ENCODE measurements around the gene DPYSL3.
A peak's percentile ranks its signal among the peaks of the same experiment; 100 is the strongest.

DPYSL3 gene

DNA sequence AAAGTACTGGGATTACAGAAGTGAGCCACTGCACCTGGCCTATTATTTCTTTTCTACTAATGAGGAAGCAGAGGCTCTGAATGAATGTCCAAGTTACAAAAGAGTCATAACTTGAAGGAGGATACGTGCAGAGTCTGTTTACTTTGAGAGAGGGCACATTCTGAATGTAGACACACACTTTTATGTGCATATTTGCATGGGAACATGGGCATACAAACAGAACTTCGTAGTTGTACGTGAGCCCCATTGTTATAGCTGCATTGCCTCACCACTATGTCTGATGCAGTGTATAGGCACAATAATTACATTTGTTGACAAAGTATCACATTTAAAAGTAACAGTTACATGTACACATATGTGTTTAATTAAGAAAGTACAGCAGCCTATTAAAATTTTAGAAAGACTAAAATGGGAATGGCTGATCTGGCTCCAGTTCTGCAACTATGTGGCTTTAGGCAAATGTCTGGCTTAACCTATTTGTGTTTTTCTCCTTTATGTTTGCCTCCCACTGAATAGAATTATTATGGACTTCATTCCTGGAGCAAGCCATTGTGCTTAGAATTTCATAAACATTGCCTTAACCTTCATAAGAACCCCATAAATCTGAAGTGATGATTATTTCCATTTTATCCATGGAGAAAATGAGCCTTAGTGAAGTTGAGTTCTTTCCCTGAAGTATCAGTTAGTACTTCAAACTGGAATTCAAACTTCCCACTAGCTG lies 3.0 kb upstream of the DPYSL3 start:
- no peak for DNase-seq

DNA sequence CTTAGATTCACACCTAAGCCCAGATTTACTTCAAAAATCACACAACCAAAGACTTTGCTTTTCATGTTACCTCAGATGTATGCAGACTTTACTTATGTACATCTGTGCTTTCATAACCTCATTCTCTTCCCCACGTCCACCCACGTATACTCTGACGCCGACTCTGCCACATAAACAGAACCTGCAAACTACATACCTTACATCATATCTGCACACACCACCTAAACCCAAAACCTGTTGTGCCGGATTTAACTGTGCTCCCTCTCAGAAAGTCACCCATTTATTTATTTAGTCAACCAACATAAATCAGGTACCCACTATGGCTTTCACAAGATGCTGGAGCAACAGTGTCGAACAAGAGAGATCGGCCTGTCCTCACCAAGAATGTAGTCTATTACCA lies 1.0 kb upstream of the DPYSL3 start:
- no peak for DNase-seq

DNA sequence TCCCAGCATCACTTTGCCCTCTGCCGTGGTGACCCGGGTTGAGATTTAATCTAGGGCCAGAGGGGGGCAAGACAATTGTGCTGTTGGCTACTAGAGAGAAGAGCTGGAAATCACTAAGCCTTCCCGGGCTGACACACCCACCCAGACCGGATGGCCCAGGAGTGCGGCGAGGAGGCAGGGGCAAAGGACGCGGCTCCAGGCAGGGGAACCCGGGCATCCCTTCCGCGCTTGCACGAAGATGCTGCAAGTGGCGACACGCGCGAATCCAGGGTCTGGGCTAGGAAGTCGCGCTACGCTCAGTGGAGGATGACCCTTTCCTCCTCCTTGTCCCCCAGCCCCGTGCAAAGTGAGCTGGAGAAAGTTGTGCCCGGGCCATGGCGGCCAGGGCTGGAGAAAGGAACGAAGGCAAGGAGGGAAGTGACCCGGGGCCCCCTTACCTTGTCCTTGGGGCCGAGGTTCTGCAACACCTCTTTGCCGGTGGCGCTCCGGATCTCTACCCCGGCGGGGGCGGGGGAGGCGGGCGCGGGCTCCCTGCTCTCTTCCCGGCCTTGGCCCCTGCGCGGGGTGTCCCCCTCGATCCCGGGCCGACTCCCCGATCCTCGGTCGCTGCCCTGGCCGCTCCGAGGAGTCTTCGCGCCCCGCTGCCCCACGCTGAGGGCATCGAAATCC lies 693 bp downstream of the DPYSL3 start:
- peak; percentile 5 for DNase-seq

DNA sequence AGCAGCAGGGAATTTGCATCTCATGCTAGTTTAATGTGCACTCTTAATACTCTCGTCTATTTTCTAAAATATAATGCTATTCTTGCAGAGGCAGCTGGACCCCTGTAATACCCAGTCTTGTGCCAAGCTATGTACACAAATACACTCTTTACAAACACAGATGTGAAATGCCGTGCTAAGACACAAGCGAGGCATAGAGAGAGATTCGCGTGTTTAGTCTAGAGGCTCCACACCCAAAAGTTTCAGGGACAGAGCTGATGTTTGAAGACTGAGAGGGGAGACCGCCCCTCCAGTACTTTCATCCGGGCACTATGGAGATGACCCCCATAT lies 1.2 kb downstream of the DPYSL3 start:
- no peak for DNase-seq

DNA sequence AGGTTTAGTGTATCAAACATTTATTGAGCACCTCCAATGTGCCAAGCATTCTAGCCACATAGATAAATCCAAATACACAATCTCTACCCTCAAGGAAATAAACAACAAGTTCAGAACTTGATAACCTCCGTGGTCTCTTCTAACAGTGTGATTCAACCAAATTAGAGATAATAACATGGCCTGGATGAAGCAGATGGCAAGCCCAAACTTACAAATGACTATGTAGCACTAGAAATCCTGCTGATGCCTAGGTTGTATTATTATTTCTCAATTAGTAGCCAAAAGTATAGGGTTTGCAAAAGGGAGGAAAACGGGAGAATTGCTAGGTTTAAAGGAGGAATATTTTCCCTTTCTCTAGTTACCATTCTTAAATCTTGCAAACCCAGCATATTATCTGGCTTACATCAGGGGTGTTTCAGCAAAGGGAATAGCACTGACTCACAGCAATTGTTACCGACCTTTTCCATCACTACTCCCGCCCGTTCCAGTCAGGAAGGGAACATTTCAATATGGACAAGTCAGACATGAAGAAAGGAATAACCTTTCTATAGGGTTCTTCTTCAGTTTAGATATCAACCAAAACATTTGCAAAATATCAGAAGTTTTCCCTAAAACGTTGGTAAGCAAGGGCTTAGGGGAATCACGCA lies 2.3 kb downstream of the DPYSL3 start:
- peak; percentile 12 for DNase-seq

DNA sequence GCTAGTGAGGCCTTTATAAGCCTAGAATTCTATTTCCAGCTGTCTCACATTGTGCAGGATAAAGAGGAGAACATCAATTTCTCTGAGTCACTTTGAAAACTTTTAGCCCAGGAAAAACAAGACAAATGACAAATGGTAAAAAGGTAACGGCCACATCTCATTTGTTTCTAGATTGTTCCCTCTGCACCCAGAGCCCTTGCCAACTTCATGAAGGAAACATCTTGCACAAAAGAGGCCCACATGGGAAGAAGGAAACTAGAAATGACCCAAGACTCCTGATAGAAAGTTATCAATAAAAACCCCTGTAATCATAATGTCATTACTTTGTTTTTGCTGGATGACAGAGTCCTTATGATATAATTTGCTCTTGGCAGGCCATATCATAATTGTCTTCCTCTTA lies 5.3 kb downstream of the DPYSL3 start:
- DNase-seq, result no peak

DNA sequence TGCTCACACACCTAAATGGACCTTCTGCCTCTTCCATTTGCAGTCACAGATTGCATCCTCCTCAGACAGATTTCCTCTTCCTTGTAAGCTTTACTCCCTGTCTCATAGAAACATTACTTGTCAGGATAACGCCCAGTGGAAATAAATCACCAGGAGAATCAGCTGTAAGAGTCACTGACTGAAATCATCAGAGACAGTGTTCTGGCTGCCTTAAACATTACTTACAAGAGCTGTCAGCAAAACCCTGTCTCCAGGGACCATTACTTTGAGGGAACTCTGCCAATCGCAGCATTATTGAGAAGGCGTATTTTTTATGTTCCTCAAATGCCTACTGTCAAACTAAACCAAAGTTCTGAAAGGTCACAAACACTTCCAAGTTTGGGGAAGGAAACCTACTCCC lies 5.9 kb downstream of the DPYSL3 start:
- no peak for DNase-seq

DNA sequence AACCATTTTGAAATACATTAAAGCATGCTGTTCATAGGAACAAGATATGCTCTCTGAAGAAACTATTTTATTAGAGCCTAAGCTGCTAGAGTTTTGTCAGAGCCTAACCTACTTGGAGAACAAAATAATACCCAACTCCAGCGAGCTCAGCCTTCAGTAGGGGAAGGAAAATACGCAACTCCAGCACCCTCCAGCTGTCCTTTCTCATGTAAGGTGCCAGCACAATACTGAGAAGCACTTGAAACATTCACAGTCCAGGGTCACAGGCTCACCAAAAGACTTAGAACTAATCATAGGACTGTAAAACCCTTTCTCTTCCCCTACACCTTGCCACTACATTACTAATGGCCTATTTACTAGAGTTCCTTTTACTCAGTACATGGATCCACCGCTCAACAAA lies 18.9 kb downstream of the DPYSL3 start:
- no peak for DNase-seq

DNA sequence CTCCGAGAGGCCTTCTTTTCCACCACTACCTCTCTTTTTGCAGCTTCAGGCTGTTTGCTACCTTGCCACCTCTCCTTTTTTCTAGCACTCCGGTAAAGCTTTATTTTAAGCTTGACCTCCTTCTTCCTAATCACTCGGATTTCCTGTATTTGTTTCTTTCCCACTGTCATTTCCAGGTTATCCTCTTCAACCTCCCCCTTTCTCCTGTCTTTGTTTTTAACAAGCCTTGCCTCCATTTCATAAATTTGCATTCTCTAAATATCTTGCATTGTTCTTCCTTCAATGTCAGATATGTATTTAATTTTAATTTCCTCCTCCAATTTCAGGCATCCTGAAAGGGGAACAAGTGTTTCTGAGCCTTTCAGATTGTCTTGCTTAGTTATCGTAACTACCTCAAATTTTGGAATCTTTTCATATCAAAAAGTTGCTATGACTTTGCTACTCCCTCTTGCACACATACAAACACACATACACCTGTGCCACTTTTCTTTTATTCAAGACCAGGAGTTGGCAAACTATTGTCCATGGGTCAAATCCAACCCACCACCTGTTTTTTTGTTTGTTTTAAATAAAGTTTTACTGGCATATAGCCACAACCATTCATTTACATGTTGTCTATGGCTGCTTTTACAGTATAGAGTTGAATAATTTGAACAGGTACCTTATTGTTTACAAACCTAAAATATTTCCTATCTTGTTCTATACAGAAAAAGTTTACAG lies 22.7 kb downstream of the DPYSL3 start:
- DNase-seq, result no peak

DNA sequence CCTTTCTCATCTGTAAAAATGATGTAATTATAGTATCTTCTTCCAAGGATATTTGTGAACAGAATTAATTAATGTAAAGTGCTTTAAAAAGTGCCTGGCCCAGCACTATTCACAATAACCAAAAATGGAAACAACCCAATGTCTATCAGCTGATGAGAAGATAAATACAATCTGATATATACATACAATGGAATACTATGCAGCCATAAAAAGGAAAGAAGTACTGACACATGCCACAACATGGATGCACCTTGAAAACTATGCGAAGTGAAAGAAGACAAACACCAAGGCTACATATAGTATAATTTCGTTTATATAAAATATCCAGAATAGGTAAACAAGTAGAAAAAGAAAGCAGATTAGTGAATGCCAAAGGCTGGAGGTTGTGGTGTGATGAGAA lies 24.1 kb downstream of the DPYSL3 start:
- DNase-seq, result no peak

DNA sequence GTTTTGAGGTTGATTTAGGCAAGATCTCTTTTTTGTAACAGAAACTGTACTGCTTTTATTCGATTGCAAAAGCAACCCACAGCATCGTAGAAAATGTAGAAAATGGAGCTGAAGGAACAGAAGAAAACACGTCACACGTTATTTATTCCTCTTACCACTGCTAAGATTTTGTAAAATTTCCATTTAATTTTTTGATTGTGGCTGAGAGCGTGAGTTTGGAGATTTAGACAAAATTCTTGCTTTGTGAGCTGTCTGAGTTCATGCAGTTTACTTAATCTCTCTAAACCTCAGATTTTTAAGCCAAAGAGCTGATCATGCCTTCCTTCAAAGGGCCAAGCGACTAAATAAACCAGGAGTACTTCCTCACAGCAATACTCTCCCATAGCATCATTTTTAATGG lies 24.8 kb downstream of the DPYSL3 start:
- DNase-seq, result no peak

DNA sequence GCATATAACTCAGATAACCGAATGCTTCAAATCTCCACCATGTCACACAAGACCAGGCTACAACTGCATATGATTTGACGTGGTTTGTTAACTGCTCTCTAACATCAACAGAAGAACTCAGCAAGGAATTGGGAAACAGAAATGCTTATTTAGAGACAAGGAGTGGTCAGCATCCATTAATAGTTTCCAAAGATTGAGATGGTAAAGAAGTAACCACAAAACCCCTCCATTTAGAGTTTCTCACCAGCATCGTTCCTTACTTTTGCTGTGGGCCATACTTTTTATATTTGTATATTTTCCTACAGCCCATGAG lies 25.2 kb downstream of the DPYSL3 start:
- DNase-seq, result no peak

DNA sequence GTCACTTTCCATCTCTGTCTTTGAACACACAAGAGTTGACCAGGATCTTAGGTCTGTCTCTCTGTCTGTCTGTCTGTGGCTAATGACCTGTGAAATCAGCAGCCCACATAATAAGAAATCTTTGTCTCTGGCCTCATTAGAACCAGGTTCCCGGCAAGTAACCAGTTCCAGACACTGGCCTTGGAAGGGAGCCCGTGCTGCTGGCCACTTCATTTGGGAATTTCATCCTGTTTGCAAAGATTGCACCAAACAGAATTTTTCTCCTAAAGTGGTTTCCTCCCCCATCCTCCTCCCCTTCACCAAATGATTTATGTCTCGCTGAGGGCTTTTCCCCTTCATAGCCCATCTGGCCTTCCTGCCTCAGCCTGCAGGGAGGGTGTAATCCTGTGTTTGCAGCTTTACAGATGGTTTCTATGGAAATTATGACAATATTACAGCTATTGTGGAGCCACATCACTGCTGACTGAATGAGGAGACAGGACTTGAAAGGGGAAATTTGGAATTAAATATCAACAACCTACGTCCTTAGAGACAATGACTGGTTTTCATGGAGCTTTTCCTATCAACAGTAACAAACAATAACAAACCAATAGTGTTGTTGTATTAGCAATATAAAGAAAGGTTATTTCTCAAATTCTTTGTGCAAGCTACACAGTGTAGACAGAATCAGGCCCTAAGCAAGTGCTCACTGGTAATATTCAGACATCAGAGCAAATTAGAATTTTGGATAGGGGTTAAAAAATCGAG lies 25.7 kb downstream of the DPYSL3 start:
- peak; percentile 66 for DNase-seq

DNA sequence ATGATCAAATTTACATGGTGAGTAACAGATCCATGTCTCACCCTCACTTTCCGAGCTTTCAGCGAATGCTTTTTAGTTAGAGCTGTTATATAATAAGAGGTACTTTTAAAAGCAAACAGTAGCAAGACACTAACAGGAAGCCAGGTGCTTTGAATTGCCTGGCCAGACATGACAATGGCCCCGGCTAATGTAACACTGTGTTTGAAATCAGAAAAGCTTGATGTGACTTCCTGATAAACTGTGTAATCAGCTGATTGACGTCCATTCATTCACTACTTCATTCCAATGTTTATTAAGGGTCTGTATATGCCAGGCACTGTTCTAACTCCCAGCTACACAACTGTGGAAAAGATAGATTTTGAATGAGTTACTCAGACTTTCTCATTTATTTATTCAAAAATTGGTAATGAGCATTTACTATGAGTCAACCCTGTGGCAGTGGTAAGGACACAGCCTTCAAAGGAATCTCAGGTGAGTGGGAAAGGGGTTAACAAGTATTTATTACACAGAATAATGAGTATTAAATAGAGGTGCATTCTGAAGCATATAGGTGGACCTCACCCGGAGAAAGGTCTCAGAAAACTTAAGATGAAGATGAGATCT lies 26.6 kb downstream of the DPYSL3 start:
- no peak for DNase-seq

DNA sequence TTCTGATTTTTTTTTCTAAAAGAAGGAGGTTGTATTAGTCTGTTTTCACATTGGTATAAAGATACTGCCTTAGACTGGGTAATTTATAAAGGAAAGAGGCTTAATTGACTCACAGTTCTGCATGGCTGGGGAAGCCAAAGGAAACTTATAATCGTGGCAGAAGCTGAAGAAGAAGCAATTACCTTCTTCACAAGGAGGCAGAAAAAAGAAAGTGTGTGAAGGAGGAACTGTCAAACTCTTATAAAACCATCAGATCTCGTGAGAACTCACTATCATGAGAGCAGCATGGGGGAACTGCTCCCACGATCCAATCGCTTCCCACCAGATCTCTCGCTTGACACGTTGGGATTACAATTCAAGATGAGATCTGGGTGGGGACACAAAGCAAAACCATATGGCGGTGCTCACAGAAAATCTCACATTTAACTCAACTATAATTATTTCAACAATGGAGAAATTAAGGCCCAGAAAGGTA lies 27.1 kb downstream of the DPYSL3 start:
- no peak for DNase-seq

DNA sequence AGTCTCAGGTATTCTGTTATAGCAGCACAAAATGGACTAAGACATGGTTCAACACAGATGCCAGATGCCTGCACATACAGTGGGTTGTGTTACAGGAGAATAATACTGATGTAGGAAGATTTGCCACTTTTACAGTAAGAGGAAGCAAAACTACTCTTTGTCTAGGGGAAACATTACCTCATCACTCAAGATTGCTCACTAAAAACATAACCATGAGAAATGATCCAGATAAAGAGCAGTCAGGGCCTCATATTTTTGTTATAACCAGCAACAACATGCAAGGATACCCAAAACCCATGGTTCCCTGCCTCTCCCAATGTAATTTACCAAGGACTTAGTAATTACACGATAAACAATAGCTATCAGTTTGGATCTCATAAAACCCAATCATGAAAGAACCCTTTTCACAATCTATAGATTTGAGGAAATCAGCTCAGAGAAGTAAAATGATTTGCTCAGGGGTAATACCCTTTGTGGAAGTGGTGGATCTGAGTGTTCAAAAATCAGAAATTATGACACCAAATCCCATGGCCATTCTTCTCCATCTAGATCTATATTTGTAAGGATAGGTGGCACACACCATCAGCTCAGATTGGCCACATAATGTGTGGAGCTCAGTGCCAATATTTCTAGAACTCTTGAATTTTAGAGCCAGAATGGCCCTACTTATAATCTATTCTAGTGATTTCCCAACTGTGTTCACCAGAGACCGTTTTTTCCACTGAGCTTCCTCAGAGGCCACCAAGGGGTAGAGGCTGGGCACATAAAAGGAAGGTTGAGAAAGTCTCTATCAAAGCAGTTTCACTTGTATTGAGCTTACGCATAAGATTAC lies 27.8 kb downstream of the DPYSL3 start:
- peak; percentile 19 for DNase-seq

DNA sequence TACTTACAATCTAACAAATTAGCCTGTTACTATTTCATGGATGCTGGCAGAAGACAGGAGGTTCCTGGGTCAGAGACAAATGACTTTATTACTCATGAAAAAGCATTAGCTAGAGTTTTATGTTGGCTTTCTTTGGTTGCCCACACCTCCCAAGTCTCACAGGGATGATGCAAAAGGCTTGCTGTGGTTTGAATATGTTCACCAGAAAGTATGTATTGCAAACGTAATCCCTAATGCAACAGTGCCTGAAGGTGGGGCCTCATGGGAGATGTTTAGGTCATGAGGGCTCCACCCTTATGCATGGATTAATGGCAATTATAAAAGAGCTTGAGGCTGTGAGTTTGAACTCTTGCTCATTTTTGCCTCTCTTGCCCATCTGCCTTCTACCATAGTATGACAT lies 28.5 kb downstream of the DPYSL3 start:
- no peak for DNase-seq

DNA sequence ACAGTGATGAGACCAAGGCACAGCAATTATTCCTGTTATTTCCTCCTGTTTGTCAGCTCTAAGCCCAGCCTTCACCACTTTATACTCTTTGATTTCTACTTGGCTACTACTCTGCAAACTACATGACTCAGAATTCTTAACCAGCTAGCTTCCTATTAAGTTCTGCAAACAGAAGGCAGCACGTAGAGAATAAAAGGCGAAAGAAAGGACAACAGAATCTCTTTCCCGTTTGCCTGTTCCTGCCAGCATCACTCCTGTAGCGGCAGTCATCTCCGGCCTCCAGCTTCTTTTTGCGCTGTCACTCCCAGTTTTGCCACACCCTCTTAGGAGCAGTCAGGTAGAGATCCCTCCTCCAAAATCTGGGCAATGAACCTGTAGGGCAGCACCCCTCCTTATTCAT lies 29.9 kb downstream of the DPYSL3 start:
- no peak for DNase-seq

DNA sequence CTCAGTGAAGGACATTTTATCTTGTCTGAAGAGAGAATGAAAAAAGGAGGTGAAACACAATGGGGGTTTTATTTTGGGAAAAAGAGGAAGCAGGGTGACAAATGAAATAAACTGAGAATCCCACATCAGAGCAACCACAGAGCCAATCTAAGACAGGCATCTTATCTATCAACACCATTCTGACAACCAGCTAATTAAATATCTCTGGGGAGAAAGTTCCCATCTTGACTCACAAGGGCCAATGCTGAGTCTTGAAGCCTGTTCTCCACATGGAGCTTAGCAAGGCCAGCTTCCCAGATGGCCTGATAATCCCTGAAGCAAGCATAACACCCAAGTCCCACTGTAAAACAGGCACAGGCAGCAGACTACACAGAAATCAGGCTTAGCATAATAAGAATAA lies 30.4 kb downstream of the DPYSL3 start:
- DNase-seq, result peak; percentile 87

DNA sequence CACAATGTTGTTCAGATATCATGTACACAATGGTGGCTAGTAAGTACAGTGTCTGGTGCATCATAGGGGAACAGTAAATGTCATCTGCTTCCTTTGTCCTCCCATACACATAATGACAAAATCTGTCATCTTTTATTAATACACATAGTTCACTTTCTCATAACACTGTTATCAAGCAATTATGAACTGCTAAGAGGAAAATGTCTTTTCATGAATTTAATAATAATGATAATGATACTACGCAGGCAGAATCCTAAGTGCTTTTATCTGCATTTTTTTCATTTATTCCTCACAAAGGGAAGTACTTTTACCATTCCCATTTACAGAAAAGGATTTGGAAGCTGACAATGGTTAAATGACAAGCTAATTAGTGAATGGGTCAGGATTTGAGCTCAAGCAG lies 35.7 kb downstream of the DPYSL3 start:
- DNase-seq, result no peak

DNA sequence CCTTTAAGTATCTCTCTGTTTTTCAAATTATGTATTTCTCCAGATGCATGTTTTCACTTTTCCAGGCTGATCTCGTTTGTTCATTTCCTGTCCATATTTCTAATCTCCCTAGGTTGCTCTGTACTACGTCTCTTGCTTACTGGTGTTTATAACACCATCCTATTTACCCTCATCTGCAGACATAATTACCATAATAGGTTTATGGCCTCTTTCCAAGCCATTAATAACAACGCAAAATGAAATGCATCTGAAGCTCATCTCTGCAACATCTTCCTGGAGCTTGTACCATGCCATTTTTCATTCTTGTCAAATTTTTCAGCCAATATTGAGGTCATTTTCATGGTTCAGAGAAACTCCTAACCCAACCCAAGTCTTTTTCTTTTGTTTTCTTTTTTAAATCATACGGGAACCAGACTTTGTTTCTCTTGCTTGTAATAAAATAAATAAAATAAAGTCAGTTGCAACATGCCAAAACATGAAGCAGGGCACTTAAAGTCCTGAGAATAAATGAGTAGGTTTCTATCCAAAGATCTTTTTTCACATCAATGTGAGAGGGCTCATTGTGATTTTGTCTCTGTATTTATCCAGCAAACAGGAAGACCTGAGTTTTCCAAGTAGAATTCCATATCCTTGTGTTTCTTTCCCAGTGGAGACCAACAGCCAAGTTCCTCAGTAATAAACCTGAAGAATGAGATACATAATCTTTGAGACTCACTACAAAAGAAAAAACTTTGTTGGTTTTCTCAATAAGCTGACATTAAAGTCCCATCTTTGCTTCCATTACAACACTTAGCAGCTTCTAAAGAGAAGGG lies 37.0 kb downstream of the DPYSL3 start:
- no peak for DNase-seq

Measured in hematopoietic multipotent progenitor cell treated with erythropoietin and hydrocortisone succinate and interleukin-3 and kit ligand, for 4 days (in vitro differentiated cells).